IPS-NIHi7 (cell line): ENCODE measurements around the gene ROPN1L.

Experiments used
- DNase-seq: peaks from one replicate; pipeline ENCODE4 v3.0.0; 2012; ENCODE audit warnings: mixed read lengths; ENCODE audit errors: extremely low spot score

The ROPN1L gene

DNA sequence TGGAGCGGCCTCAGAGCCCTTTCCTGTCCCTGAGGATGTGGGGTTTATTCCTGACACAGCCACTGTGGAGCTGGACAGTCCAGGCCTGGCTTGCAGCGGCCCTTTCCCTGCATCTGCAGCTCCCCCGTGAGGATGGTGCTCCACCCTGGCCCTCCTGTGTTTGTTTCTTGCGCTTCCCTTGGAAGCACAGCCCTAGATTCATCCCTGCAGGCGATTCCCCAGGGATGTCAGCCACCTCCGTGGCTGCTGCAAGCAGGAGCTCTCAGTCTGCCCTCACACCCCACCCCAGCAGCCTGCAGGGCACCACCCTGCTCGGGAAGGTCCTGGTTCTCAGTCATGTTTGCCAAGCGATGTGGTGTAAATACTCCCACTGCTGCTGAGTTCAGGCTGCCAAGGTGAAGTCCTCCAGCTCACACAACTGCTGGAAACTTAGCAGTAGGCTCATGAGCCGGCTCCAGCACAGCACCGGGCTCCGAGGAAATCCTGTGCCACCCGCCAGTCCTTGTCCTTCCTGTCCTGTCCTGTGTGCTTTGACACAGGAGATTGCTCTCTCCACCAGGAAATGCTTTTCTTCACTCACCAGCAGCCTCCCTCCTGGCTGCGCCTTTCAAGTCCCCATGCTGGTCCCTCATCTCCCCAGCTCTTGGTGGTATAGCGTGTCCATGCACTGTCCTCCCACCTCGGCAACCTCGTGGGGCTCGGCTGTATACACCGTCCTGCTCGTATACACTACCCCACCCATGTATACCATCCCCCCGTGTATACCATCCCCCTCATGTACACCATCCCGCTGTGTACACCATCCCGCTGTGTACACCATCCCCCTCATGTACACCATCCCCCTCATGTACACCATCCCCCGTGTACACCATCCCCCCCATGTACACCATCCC is 16.2 kb downstream of the ROPN1L start:
- peak; percentile 34 for DNase-seq

DNA sequence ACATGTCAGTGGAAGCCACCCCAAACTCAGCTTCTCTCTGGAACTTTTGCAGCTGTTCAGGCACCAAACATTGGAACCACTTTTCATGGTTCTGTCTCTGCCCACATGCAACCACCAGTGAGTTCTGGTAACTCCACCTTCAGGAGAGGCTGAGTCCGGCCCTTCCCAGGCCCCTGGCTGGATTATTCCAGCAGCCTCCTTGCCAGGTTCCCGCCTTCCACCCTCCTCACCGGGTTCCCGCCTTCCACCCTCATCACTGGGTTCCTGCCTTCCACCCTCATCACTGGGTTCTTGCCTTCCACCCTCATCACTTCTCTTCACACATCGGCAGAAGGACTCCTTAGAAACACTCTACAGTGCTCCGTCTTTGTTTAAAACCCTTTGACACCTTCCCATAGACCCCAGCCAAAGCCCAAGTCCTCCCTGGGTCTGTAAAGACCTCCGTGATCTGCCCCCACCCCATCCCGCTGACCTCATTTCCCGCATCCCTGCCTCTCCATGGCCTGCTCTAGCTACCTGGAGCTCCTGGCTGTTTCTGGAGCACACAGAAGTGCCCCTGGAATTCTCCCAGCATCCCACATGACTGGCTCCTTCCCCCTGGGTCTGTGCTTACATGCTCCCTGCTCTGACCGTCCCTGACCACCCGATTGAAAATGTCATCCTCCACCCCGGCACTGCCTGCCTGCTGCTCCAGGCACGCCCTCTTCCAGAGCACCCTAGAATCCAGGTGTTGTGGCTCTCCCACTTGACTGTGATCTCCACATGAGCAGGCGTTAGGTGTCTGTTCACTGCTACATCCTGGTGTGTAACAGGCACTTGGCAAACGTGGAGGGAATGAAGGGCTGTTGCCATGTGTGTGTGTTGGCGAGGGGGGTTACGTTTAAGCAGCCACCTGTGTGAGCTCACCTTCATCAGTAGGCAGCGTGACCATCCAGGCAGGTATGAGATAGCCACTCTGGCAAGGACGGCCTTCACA is 17.7 kb downstream of the ROPN1L start:
- DNase-seq, result no peak

DNA sequence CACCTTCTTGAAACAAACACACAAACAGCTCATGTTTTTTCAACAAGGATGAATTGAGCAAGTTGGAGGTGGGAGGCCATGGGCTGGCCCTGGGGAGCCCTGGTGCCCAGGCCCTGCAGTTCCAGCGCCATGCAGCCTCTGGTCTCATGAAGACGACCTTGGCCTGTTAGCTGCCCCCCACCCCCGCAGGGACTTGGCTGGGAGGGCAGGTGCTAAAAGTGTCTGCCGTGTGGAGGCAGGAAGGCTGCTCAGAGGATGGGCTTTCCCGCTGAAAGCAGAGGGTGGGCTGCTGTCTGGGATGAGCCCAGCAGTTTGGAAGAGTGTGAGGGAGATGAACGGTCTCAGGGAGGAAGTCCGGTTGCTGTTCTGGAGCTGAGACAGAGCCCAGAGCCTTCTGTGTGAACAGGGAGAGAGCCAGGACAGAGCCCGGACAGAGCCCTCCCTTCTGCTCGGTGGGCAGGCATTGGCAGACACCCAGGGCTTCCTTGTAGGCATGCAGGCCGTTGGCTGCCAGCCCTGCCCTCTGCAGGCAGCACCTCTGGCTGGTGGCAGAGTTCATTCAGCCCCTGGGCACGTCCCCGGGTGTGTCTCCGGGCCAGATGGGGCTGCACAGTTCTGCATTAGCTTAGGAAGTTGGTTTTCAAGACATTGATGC is 18.7 kb downstream of the ROPN1L start:
- DNase-seq, result no peak

DNA sequence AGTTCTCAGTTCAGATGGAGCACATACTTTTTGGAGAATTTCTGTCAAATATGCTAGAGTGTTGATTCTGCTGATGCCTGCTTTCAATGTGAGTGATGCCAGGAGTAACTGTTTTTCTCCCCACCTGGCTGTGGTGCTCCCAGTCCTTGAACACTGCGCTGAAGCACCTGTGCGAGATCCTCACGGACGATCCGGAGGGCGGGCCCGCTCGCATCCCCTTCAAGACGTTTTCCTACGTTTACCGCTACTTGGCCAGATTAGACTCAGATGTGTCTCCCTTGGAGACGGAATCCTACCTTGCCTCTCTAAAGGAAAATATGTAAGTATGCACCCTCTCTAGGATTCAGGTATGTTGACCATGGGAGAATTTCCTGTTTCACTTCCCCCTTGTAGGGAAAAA is 19.4 kb downstream of the ROPN1L start:
- DNase-seq, result no peak

DNA sequence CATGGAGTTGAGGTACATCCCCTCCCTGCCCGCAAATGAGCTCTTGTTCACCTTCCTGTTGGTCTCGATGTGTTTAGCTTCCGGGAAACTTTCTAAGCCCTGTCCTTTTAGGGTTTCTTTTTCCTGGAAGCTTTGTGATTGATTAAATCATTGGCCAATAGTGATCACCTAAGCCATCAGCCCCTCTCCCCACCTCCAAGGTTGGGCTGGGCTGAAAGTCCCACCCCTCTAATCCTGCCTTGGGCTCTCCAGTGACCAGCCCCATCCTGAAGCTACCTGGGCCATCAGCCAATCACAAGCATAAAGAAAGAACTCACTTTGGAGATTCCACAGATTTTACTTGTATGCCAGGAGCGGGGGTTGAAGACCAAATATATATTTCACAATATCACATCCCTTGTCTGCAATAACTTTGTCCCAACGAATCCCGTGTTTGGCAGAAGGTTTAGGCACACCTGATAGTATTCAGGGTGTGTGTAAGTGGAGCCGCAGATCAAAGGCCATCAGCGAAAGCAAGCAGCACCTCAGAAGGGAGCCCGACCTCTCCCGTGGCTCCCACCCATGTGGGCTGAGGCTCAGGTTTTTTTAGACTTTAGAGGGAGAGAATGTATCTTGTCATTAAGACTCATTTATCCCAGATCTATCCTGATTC is 20.4 kb downstream of the ROPN1L start:
- DNase-seq, result peak; percentile 61

DNA sequence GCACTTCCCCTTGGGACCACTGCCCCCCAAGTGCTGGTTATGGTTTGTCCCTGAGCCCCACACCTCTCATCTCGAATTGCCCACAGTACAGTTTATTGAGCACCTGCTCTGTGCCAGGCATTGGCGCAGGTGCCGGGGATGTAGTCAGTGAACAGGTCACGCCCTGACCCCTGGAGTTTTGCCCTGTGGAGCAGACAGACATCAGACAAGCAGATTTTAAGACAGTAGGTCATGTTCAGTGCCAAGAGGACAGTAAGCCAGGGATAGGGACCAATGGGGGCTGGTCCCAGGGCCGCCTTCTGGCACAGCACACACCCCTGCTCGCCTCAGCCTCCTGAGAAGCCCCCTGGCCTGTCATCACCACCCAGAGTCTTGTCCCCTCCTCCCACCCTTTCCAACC is 21.9 kb downstream of the ROPN1L start:
- DNase-seq, result no peak

DNA sequence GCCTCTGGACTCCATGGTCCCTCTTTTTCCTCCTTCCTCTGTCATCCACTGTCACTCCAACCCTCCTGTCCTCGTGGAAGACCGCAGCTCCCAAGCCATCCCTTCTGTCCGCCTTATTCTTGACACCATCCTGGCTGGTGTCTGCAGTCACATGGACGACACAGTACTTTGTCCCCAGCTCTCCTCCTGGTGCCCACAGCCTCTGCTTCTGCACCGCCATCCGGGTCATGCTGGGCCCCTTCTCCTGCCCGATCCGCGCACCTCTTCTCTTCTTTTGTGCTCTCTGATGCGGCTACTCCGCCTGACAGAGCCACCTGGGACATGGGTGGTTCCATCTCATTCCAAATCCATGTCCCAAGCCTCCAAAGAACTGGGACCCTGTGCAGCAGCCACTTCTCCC is 22.5 kb downstream of the ROPN1L start:
- no peak for DNase-seq

DNA sequence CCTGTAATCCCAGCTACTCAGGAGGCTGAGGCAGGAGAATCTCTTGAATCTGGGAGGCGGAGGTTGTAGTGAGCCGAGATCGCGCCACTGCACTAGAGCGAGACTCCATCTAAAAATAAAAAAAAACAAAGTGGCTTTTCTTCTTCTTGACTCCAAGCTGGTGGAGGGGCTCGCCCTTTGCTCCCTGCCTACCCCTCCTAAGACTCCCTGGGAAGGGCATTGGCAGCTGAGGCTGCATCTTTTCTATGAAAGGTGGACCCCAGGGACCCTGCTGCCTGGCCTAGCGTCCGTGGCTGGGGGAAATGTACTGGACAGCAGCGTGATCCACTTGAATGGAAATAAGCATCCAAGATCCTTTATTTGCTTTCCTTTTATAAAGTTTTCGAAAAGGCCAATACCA is 24.0 kb downstream of the ROPN1L start:
- DNase-seq, result no peak

DNA sequence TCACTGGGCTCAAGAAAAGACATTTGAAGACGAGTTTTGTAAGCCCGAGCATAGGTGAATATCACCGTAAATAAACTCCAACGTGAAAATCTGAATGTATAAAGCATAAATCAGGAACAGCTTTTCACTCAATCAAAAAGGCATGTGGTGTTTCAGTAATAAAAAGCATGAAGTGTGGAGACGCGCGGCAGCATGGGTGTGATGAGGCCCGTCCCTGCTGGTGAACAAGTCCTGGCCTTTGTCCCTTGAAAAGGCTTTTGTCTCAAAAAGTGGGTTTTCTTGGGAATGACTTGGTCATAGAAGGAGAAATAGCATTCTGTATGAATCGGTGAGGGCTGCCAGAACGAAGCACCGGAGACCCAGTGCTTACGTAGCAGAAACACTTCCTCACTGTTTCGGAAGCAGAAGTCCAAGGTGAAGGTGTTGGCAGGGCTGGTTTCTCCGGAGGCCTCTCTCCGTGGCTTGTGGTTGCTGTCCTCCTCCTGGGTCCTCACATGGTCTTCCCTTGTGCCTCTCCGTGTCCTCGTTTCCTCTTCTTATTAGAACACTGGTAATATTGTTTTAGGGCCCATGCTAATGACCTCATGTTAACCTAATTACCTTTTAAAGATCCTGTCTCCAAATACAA is 24.9 kb downstream of the ROPN1L start:
- DNase-seq, result no peak

DNA sequence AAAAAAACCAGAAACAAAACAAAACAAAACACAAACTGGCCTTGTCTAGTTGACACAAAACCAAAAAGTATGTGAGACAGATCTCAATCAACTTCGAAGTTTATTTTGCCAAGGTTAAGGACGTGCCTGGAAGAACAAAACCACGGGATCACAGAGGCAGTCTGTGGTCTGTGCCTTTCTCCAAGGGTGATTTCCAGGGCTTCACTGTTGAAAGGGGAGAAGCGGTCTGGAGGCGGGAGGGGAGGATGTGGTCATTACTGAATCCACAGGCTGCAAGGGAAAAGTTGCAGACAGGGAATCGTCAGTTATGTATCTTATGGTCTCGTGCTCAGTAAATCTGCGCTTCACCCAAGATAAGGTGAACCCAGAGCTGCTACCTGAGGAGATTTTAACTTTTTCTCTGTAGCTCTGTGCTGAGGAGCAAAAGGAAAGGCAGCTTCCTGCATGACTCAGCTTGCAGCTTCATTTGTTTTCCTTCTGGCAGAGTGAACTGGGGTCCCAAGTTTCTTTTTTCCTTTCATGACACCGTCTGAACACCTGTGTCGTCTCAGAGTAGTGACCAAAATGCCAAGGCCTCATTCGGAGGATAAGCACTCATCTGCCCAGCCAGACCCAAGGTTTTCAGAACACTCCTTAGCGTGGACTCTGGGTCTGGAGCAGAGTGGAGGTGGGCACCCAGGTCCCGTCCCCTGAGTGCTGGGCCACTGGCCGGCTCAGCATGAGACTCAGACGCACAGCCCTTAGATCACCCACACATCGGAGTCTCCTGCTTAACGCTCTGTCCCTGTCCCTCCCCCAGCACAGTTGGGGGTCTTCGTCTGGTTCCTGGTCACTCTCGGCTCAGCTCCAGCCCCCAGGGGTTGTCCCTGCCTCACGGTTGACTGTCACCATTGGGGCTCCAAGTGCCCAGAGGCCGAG is 25.9 kb downstream of the ROPN1L start:
- DNase-seq, result peak; percentile 48

DNA sequence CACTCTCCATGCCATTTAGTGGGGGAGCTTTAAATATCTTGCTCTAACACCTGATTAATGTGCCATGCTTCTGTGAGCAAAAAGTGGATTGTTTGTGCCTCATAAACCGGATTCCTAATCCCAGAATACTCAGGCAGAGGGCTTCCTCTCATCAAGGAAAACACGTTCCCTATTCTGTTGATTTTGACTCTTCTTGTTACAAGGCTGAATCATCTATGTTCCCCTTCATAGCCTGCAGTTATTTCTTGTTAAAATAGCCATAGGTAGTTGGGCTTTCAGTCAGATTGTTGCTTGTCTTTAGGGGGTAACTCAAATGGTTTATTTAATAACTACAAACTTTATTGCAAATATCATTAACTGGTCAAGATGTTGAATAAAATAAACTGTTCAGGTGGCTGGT is 26.6 kb downstream of the ROPN1L start:
- no peak for DNase-seq

DNA sequence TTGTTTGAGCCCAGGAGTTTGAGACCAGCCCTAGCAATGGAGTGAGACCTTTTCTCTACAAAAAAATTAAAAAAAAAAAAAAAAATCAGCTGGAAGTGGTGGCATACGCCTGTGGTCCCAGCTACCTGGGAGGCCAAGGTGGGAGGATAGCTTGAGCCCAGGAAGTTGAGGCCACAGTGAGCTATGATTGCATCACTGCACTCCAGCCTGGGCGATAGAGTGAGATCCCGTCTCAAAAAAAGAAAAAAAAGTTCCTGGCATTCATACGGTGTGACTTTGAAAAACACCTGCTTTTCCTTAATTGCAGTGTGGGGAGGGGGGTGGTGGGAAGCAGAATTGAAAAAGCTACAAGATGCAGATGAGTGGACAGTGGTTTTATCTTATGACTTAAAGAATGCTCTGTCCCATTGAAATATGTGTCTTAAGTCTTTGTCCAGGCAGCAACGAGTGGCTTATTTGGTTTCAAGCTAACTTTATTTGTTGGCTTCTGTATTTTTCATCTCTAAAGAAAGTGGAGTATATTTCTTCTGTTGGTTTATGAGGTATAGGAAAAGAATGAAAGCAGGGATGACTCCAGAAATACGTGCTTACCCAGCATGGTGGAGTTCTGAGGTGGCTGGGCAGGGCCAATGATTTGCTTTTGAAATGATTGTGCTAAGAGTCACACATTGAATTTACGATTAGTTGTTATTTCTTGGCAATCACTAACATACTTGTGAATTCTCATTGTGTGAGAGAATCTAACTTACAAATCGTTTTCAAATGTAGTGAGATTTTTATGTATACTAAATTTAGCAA is 27.8 kb downstream of the ROPN1L start:
- no peak for DNase-seq

DNA sequence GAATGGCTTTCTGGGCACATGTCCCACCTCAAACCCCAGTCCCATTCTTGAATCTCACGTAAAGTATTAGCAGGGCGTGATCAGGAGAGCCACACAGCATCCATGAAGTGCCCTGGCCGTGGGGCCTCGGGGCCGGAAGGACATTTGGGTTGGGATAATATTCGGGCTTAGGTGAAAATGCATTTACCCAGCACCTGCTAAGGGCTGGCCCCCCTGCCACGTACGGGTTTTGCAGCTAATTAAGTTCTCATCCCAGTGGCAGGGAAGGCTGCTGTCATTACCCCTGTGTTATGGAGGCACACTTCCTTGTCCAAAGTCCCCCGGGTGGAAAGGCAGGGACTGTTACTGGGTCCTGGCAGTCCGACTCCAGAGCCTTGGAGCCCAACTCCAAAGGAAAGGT is 29.0 kb downstream of the ROPN1L start:
- no peak for DNase-seq

DNA sequence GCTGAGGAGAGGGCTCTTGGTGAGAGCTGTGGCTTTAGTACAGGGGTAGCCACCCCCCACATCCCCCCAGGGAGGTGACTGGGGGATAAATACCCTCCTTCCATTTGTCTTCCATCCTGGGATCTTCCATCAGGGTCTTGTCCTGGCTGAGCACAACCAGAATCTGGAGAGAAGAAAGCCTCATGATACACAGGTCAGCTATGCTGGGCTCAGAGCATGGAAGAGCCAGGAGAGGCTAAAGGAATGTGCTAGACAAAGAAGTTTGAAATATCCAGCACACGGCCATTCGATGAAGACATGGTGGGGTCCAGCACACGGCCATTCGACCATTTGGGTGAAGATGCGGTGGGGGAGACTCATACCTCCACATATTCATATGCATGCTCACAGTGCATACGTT is 30.0 kb downstream of the ROPN1L start:
- DNase-seq, result no peak

DNA sequence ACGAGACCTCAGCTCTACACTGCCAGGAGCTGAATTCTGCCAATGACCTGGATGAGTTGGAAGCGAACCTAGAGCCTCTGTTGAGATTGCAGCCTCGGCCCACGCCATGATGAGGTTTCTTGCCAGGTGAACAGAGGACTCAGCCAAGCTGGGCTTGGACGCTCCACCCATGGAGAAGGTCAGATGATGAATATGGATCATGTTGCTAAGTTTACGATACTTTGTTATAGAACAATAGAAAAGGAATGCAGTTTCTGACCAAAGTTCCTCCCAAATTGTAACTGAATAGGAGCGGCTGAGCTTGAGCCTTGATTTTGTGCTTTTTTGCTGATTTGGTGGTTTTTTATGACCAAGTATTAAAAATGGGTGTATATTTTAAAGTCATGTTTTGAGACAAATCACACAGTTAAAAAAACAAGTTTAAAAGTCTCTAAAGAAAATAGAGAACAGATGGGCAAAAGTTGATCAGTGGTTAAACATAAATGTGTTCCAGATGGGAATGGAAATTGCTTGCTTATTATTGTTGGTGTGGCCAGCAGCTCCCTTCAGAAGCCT is 32.9 kb downstream of the ROPN1L start:
- no peak for DNase-seq

DNA sequence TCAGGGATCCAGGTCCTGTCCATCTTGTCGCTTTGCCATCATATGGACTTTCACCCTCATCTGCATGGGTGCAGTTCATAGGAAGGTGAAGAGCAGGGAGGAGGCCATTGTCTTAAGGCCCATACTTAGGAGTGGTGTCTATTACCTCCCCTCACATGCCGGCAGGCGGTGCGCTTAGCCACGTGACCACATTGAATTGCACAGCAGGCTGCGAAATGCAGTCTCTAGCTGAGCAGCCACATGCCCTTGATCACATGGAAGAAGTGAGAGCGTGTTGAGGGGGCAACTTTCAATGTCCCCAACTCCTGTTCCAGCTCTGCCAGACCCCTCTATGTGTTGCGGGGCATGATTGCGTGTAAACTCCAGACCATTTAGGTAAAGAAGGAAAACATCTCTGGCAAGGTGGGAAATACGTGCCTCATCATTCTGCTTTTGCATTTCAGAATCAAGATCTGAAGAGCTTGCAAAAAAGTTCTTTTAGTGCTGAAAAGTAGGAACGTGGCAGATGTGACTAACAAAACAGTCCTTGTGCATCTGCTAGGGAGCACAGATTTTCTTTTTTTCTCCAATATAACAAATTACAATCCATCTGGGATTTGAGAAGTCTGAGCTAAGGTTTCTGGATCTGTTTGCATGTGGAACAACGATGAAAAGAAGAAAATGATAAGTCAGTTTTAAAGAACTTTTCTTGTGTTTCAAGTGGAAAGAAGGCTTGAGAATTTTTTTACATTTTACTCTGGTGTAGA is 34.4 kb downstream of the ROPN1L start:
- DNase-seq, result no peak

DNA sequence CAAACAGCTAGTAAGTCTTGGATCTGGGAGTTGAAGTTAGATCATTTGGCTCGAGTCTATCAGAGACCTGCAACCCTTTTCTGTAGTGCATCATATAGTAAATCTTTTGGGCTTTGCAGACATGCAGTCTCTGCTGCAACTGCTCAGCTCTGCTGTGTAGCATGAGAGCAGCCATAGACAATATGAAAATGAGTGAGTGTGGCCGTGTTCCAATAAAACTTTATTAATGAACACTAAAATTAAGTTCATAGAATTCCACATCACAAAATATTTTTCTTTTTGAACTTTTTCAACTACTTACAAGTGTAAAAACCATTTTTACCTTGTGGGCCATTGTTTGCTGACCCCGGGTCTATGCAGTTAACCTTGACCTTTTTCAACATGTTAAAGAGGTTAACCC is 35.2 kb downstream of the ROPN1L start:
- no peak for DNase-seq

DNA sequence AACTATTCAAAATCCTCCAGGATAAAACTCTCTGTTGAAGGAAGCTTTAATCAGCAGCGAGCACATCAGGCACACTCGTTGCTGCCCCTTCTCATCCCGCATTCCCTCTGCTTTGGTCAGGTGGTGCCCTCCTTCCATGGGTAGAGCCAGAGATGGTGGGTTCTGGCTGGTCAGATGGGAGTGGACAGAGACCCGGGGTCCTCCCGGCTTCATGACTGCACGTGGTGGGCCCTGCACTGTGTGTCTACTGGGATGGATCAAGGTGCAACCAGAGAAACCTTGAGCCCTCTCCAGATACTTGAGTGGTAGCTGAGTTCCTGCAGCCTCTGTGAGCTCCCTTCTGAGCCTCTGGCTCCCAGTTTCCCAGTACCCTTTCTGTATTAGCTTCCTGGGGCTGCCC is 36.3 kb downstream of the ROPN1L start:
- no peak for DNase-seq
